Suppressor macrophage treated with lipopolysaccharide for 4 hours (primary cell): ENCODE results near the gene BRINP3.
A peak's percentile ranks its signal among the peaks of the same experiment; 100 is the strongest.

ENCODE experiments used
- DNase-seq: peaks from one replicate; pipeline ENCODE4 v3.0.0-alpha.2; 2020

The BRINP3 gene

GRCh38 chr1:190444464-190444863 lies 33.2 kb downstream of the BRINP3 start:
- DNase-seq: no peak

GRCh38 chr1:190439447-190439846 lies 38.2 kb downstream of the BRINP3 start:
- DNase-seq: no peak

- peak; percentile 4 for DNase-seq
These were observed 41.0 kb downstream of the BRINP3 start for GRCh38 chr1:190436615-190437014.

GRCh38 chr1:190429932-190430331 lies 47.7 kb downstream of the BRINP3 start:
- no peak for DNase-seq

GRCh38 chr1:190429141-190429540 lies 48.5 kb downstream of the BRINP3 start:
- DNase-seq: no peak

GRCh38 chr1:190416239-190416638 lies 61.4 kb downstream of the BRINP3 start:
- DNase-seq: no peak

- no peak for DNase-seq
These were observed 64.5 kb downstream of the BRINP3 start for GRCh38 chr1:190413142-190413541.

- DNase-seq: no peak
These were observed 74.3 kb downstream of the BRINP3 start for GRCh38 chr1:190403402-190403801.

- DNase-seq: no peak
These were observed 78.4 kb downstream of the BRINP3 start for GRCh38 chr1:190399233-190399632.

- DNase-seq: no peak
These were observed 86.1 kb downstream of the BRINP3 start for GRCh38 chr1:190391582-190391981.

GRCh38 chr1:190377991-190378390 lies 99.7 kb downstream of the BRINP3 start:
- no peak for DNase-seq

- no peak for DNase-seq
These were observed 100.4 kb downstream of the BRINP3 start for GRCh38 chr1:190377294-190377693.

- no peak for DNase-seq
These were observed 101.6 kb downstream of the BRINP3 start for GRCh38 chr1:190376044-190376443.

GRCh38 chr1:190373705-190374336 lies 103.8 kb downstream of the BRINP3 start:
- no peak for DNase-seq

GRCh38 chr1:190367200-190367599 lies 110.5 kb downstream of the BRINP3 start:
- DNase-seq: no peak

GRCh38 chr1:190365283-190365682 lies 112.4 kb downstream of the BRINP3 start:
- no peak for DNase-seq

- DNase-seq: no peak
These were observed 124.0 kb downstream of the BRINP3 start for GRCh38 chr1:190353538-190354101.

GRCh38 chr1:190344454-190344853 lies 133.2 kb downstream of the BRINP3 start:
- no peak for DNase-seq

GRCh38 chr1:190338829-190339228 lies 138.8 kb downstream of the BRINP3 start:
- no peak for DNase-seq

GRCh38 chr1:190328871-190329270 lies 148.8 kb downstream of the BRINP3 start:
- DNase-seq: no peak

GRCh38 chr1:190328361-190328760 lies 149.3 kb downstream of the BRINP3 start:
- no peak for DNase-seq

- DNase-seq: no peak
These were observed 150.4 kb downstream of the BRINP3 start for GRCh38 chr1:190327271-190327670.

- DNase-seq: no peak
These were observed 154.1 kb downstream of the BRINP3 start for GRCh38 chr1:190323530-190323929.

GRCh38 chr1:190322274-190322673 lies 155.4 kb downstream of the BRINP3 start:
- no peak for DNase-seq

GRCh38 chr1:190320952-190321351 lies 156.7 kb downstream of the BRINP3 start:
- DNase-seq: no peak
